ENCODE results near the gene FRMPD1. TPM values are rescaled to one million over a fixed set of nuclear protein-coding genes. Genes with fewer than 3 reads are reported as not detected.

FRMPD1 gene
- total RNA-seq, 4 donors from 2014 or later, result 0.46 to 1.7 (median 1.0) TPM

GRCh38 chr9:37609735-37610397 is 40.9 kb upstream of the FRMPD1 start:
- intact Hi-C loops (cut with DNase I; ENCODE audit: low total_unique reads) (no loop called here), in situ Hi-C loops (cut with MboI; ENCODE audit: low sequenced_read_pairs in 4 of 4) (no loop called here)
- Histone ChIP-seq H3K27ac (no peak overlapping the region), H3K4me1 (no peaks in the 10 kb centered on the region), H3K27me3 (no peaks in the 10 kb centered on the region), H3K9me3 (no peaks in the 10 kb centered on the region), H3K36me3 (no peaks in the 10 kb centered on the region), H3K4me3 (no peak overlapping the region)
- no peak for DNase-seq
- TF ChIP-seq CTCF (IDR thresholded peaks at IDR 0.05 in 4 of 5, conservative IDR thresholded peaks at IDR 0.05 in 1 of 5) (no peak), POLR2A (IDR thresholded peaks at IDR 0.05) (no peak)
- no peak for ATAC-seq

GRCh38 chr9:37611014-37611413 is 39.7 kb upstream of the FRMPD1 start:
- no peaks in the 10 kb centered on the region for H3K9me3 ChIP-seq
- TF ChIP-seq CTCF (IDR thresholded peaks at IDR 0.05 in 4 of 5, conservative IDR thresholded peaks at IDR 0.05 in 1 of 5), result no peak
- TF ChIP-seq POLR2A (IDR thresholded peaks at IDR 0.05), result no peak
- H3K36me3 ChIP-seq, result no peaks in the 10 kb centered on the region
- no peaks in the 10 kb centered on the region for H3K27me3 ChIP-seq
- H3K4me3 ChIP-seq, result no peak overlapping the region
- DNase-seq (no peak), ATAC-seq (no peak)
- H3K27ac ChIP-seq, result no peak overlapping the region
- in situ Hi-C loops (cut with MboI; ENCODE audit: low sequenced_read_pairs in 4 of 4) (no loop called here), intact Hi-C loops (cut with DNase I; ENCODE audit: low total_unique reads) (no loop called here)
- no peaks in the 10 kb centered on the region for H3K4me1 ChIP-seq

GRCh38 chr9:37611961-37612360 is 38.8 kb upstream of the FRMPD1 start:
- in situ Hi-C loops (cut with MboI; ENCODE audit: low sequenced_read_pairs in 4 of 4), result no loop called here
- no peak for DNase-seq
- intact Hi-C loops (cut with DNase I; ENCODE audit: low total_unique reads), result no loop called here

GRCh38 chr9:37617161-37617560 is 33.6 kb upstream of the FRMPD1 start:
- no peak overlapping the region for H3K27ac ChIP-seq
- DNase-seq (no peak), ATAC-seq (no peak)
- in situ Hi-C loops (cut with MboI; ENCODE audit: low sequenced_read_pairs in 4 of 4), result no loop called here
- no peaks in the 10 kb centered on the region for H3K27me3 ChIP-seq
- no peak overlapping the region for H3K4me3 ChIP-seq
- no peak for TF ChIP-seq CTCF (IDR thresholded peaks at IDR 0.05 in 4 of 5, conservative IDR thresholded peaks at IDR 0.05 in 1 of 5)
- no peak for TF ChIP-seq POLR2A (IDR thresholded peaks at IDR 0.05)
- no peaks in the 10 kb centered on the region for H3K9me3 ChIP-seq
- intact Hi-C loops (cut with DNase I; ENCODE audit: low total_unique reads), result no loop called here
- H3K4me1 ChIP-seq, result no peaks in the 10 kb centered on the region
- H3K36me3 ChIP-seq, result no peaks in the 10 kb centered on the region

More at GRCh38 chr9:37611961-37612360, 38.8 kb upstream of the FRMPD1 start:
- no peak for ATAC-seq
- no peak overlapping the region for H3K4me3 ChIP-seq
- no peaks in the 10 kb centered on the region for H3K9me3 ChIP-seq
- no peak overlapping the region for H3K27ac ChIP-seq
- H3K27me3 ChIP-seq, result no peaks in the 10 kb centered on the region
- no peaks in the 10 kb centered on the region for H3K36me3 ChIP-seq
- H3K4me1 ChIP-seq, result no peaks in the 10 kb centered on the region
- TF ChIP-seq CTCF (IDR thresholded peaks at IDR 0.05 in 4 of 5, conservative IDR thresholded peaks at IDR 0.05 in 1 of 5) (no peak), POLR2A (IDR thresholded peaks at IDR 0.05) (no peak)

- TF ChIP-seq CTCF (IDR thresholded peaks at IDR 0.05 in 4 of 5, conservative IDR thresholded peaks at IDR 0.05 in 1 of 5), result no peak
- no peak for TF ChIP-seq POLR2A (IDR thresholded peaks at IDR 0.05)
- Histone ChIP-seq H3K36me3 (no peaks in the 10 kb centered on the region), H3K9me3 (no peaks in the 10 kb centered on the region), H3K4me3 (no peak overlapping the region), H3K27me3 (no peaks in the 10 kb centered on the region), H3K4me1 (no peaks in the 10 kb centered on the region), H3K27ac (no peak overlapping the region)
- intact Hi-C loops (cut with DNase I; ENCODE audit: low total_unique reads), result no loop called here
- in situ Hi-C loops (cut with MboI; ENCODE audit: low sequenced_read_pairs in 4 of 4), result no loop called here
- DNase-seq, result no peak
- ATAC-seq, result no peak
Measured at GRCh38 chr9:37617832-37618231, 32.9 kb upstream of the FRMPD1 start.

Measured in gastrocnemius medialis (tissue), 4 donors.